HEK293 (cell line): ENCODE results near the gene KHDRBS2.

ENCODE experiments used
- CTCF ChIA-PET: fragments of 350-600 bp; formaldehyde crosslinking; extraction: SDS; loops from one replicate; lab custom pipeline; 2021; ENCODE audit warnings: antibody characterized with exemption; lab: Yijun Ruan, JAX
- POLR2A ChIA-PET: fragments of 300-600 bp; formaldehyde crosslinking; extraction: SDS; loops from one replicate; lab custom pipeline; 2020; ENCODE audit warnings: antibody characterized with exemption, inconsistent platforms; lab: Yijun Ruan, JAX
- H3K27ac ChIP-seq: fragments of 200-500 bp; sonication (Bioruptor generic); 2 replicates; pipeline ENCODE4 v1.5.1; 2014; ENCODE audit warnings: low read depth, low read length, control low read depth, inconsistent platforms; ENCODE audit errors: extremely low read depth
- H3K36me3 ChIP-seq, 2 experiments: fragments of 200-500 bp in 1 of 2; sonication (Bioruptor generic) in 1 of 2; 1 replicate in 1 of 2; 2 replicates in 1 of 2; pipeline ENCODE4 v1.5.1; 2014 to 2017; ENCODE audit warnings: inconsistent platforms in 2 of 2, low read length in 2 of 2; ENCODE audit not compliant: control insufficient read depth in 2 of 2, insufficient read depth in 1 of 2
- H3K4me1 ChIP-seq: fragments of 200-500 bp; sonication (Bioruptor generic); 2 replicates; pipeline ENCODE4 v1.5.1; 2014; ENCODE audit warnings: mild to moderate bottlenecking, low read length, inconsistent platforms; ENCODE audit not compliant: control insufficient read depth, insufficient read depth
- H3K4me3 ChIP-seq: 2 replicates; pipeline ENCODE4 v1.5.1; 2011; ENCODE audit warnings: low read depth, mild to moderate bottlenecking, control low read depth, low read length, moderate library complexity
- H3K9me3 ChIP-seq: fragments of 200-500 bp; sonication (Bioruptor generic); 2 replicates; pipeline ENCODE4 v1.5.1; 2014; ENCODE audit warnings: low read depth, low read length, inconsistent platforms; ENCODE audit not compliant: control insufficient read depth, insufficient read depth
- GLI2 ChIP-seq: fragments of 450-650 bp; formaldehyde crosslinking; IDR thresholded peaks from 2 replicates; pipeline ENCODE4; 2017; ENCODE audit warnings: missing biosample characterization, missing genetic modification characterization, low read depth, borderline replicate concordance
- IKZF3 ChIP-seq: fragments of 450-650 bp; IDR thresholded peaks from 2 replicates; pipeline ENCODE4 v1.5.0; 2018; ENCODE audit warnings: missing biosample characterization, mild to moderate bottlenecking, missing genetic modification characterization, moderate library complexity
- REST ChIP-seq: fragments of 450-650 bp; formaldehyde crosslinking; IDR thresholded peaks from 2 replicates; pipeline ENCODE4 v1.5.1; 2016; ENCODE audit warnings: missing biosample characterization, missing genetic modification characterization
- ZBTB7A ChIP-seq: fragments of 450-650 bp; formaldehyde crosslinking; IDR thresholded peaks from 2 replicates; pipeline ENCODE4 v1.5.1; 2016; ENCODE audit warnings: low read depth, missing biosample characterization, missing genetic modification characterization
- ZFP41 ChIP-seq: fragments of 450-650 bp; formaldehyde crosslinking; IDR thresholded peaks from 2 replicates; pipeline ENCODE4 v1.5.1; 2016; ENCODE audit warnings: missing biosample characterization, missing genetic modification characterization, borderline replicate concordance
- ZNF121 ChIP-seq: fragments of 450-650 bp; formaldehyde crosslinking; IDR thresholded peaks from 2 replicates; pipeline ENCODE4 v1.5.1; 2016; ENCODE audit warnings: missing biosample characterization, missing genetic modification characterization
- ZNF132 ChIP-seq: fragments of 450-650 bp; formaldehyde crosslinking; IDR thresholded peaks from 2 replicates; pipeline ENCODE4 v1.5.1; 2017; ENCODE audit warnings: missing biosample characterization, missing genetic modification characterization, borderline replicate concordance
- ZNF19 ChIP-seq: fragments of 450-650 bp; formaldehyde crosslinking; IDR thresholded peaks from 2 replicates; pipeline ENCODE4; 2016; ENCODE audit warnings: missing biosample characterization, missing genetic modification characterization, low read depth
- ZNF311 ChIP-seq: fragments of 450-650 bp; formaldehyde crosslinking; IDR thresholded peaks from 2 replicates; pipeline ENCODE4 v1.5.1; 2017; ENCODE audit warnings: missing biosample characterization, missing genetic modification characterization, borderline replicate concordance
- ZNF341 ChIP-seq: fragments of 450-650 bp; formaldehyde crosslinking; IDR thresholded peaks from 2 replicates; pipeline ENCODE4; 2016; ENCODE audit warnings: low read depth, missing biosample characterization, missing genetic modification characterization
- ZNF362 ChIP-seq: fragments of 450-650 bp; formaldehyde crosslinking; IDR thresholded peaks from 2 replicates; pipeline ENCODE4 v1.5.1; 2016; ENCODE audit warnings: missing biosample characterization, missing genetic modification characterization
- ZNF398 ChIP-seq: fragments of 450-650 bp; formaldehyde crosslinking; IDR thresholded peaks from 2 replicates; pipeline ENCODE4 v1.5.1; 2017; ENCODE audit warnings: missing biosample characterization, missing genetic modification characterization
- ZNF426 ChIP-seq: fragments of 450-650 bp; formaldehyde crosslinking; IDR thresholded peaks from 2 replicates; pipeline ENCODE4 v1.5.1; 2017; ENCODE audit warnings: missing biosample characterization, missing genetic modification characterization, mild to moderate bottlenecking, inconsistent platforms, moderate library complexity
- ZNF518A ChIP-seq: fragments of 450-650 bp; formaldehyde crosslinking; conservative IDR thresholded peaks from 2 replicates; pipeline ENCODE4 v1.5.1; 2016; ENCODE audit warnings: low read depth, missing biosample characterization, missing genetic modification characterization
- ZNF521 ChIP-seq: fragments of 450-650 bp; formaldehyde crosslinking; IDR thresholded peaks from 2 replicates; pipeline ENCODE4 v1.5.1; 2017; ENCODE audit warnings: missing biosample characterization, mild to moderate bottlenecking, missing genetic modification characterization
- ZNF580 ChIP-seq: fragments of 450-650 bp; formaldehyde crosslinking; IDR thresholded peaks from 2 replicates; pipeline ENCODE4 v1.5.1; 2016; ENCODE audit warnings: missing biosample characterization, missing genetic modification characterization
- ZNF600 ChIP-seq: fragments of 450-650 bp; formaldehyde crosslinking; IDR thresholded peaks from 2 replicates; pipeline ENCODE4 v1.5.1; 2016; ENCODE audit warnings: missing biosample characterization, missing genetic modification characterization
- ZNF645 ChIP-seq: fragments of 450-650 bp; formaldehyde crosslinking; IDR thresholded peaks from 2 replicates; pipeline ENCODE4; 2016; ENCODE audit warnings: missing biosample characterization, missing genetic modification characterization
- ZNF777 ChIP-seq: fragments of 450-650 bp; formaldehyde crosslinking; IDR thresholded peaks from 2 replicates; pipeline ENCODE4 v1.5.1; 2017; ENCODE audit warnings: missing biosample characterization, missing genetic modification characterization, borderline replicate concordance
- ZSCAN5A ChIP-seq: fragments of 450-650 bp; formaldehyde crosslinking; IDR thresholded peaks from 2 replicates; pipeline ENCODE4 v1.5.1; 2016; ENCODE audit warnings: missing biosample characterization, missing genetic modification characterization

KHDRBS2 gene

GRCh38 chr6:61949161-61949560 is 336.9 kb downstream of the KHDRBS2 start:
- CTCF ChIA-PET = no interaction called here
- Histone ChIP-seq H3K4me1 (no peaks in the 10 kb centered on the region), H3K27ac (no peak overlapping the region), H3K36me3 (no peaks in the 10 kb centered on the region), H3K4me3 (no peak overlapping the region), H3K9me3 (no peaks in the 10 kb centered on the region)
- POLR2A ChIA-PET = no interaction called here
- TF ChIP-seq ZBTB7A (tag by site-specific recombination) (no peak), ZNF521 (no peak), ZNF645 (tag by site-specific recombination) (no peak), ZNF311 (tag by site-specific recombination) (no peak), ZNF362 (no peak), ZNF398 (tag by site-specific recombination) (no peak), ZFP41 (tag by site-specific recombination) (no peak), ZNF121 (tag by site-specific recombination) (no peak), ZNF132 (no peak), ZNF580 (tag by site-specific recombination) (no peak), ZNF518A (tag by site-specific recombination) (no peak), ZNF19 (tag by site-specific recombination) (no peak), ZSCAN5A (no peak)

- no peak overlapping the region for H3K4me3 ChIP-seq
- no peaks in the 10 kb centered on the region for H3K9me3 ChIP-seq
- no peaks in the 10 kb centered on the region for H3K36me3 ChIP-seq
- ChIA-PET CTCF (no interaction called here), POLR2A (no interaction called here)
- no peaks in the 10 kb centered on the region for H3K4me1 ChIP-seq
- no peak overlapping the region for H3K27ac ChIP-seq
- TF ChIP-seq ZNF777 (no peak), GLI2 (tag by site-specific recombination) (no peak), ZNF426 (no peak), REST (tag by site-specific recombination) (no peak), IKZF3 (no peak), ZNF341 (tag by site-specific recombination) (no peak), ZNF600 (tag by site-specific recombination) (no peak)
Measured at GRCh38 chr6:61947311-61947947, 338.6 kb downstream of the KHDRBS2 start.
